Calu3 (cell line): ENCODE measurements around the gene YBX1. TPM values are rescaled to one million over a fixed set of nuclear protein-coding genes. Genes with fewer than 3 reads are reported as not detected.

Experiments used
- BruUV-seq: library from RNA; stranded (reverse); fragments of 400-500 nt; replicated peaks from 2 replicates; lab custom pipeline; 2021; lab: Mats Ljungman, UMichigan
- CTCF ChIA-PET: fragments of 300-600 bp; sonication (Branson Sonifier 250); formaldehyde crosslinking; loops from one replicate; lab custom pipeline; 2022; ENCODE audit warnings: antibody characterized with exemption; lab: Charles Lee
- DNase-seq: peaks from one replicate; pipeline ENCODE4 v3.0.0; 2022
- H3K27ac Mint-ChIP-seq: one replicate; pipeline ENCODE4 v1.8.0; 2022; ENCODE audit warnings: mixed read lengths; ENCODE audit not compliant: unreplicated experiment
- H3K27me3 Mint-ChIP-seq: one replicate; pipeline ENCODE4 v1.8.0; 2022; ENCODE audit warnings: mixed read lengths; ENCODE audit not compliant: unreplicated experiment
- H3K36me3 Mint-ChIP-seq: one replicate; pipeline ENCODE4 v1.8.0; 2022; ENCODE audit warnings: mild to moderate bottlenecking, moderate library complexity, mixed read lengths; ENCODE audit not compliant: insufficient read depth, unreplicated experiment
- H3K4me1 Mint-ChIP-seq: one replicate; pipeline ENCODE4 v1.8.0; 2022; ENCODE audit warnings: mild to moderate bottlenecking, low read depth, mixed read lengths; ENCODE audit not compliant: unreplicated experiment
- H3K4me3 Mint-ChIP-seq: one replicate; pipeline ENCODE4 v1.8.0; 2022; ENCODE audit warnings: mild to moderate bottlenecking, low read depth, moderate library complexity, mixed read lengths; ENCODE audit not compliant: unreplicated experiment
- H3K9me3 Mint-ChIP-seq: one replicate; pipeline ENCODE4 v1.8.0; 2022; ENCODE audit warnings: low read depth, mixed read lengths; ENCODE audit not compliant: unreplicated experiment
- intact Hi-C: fragments of 100-400 bp; cut with micrococcal nuclease; formaldehyde crosslinking; loops from one replicate; pipeline ENCODE4 v1.10.0; 2022; ENCODE audit not compliant: unreplicated experiment
- total RNA-seq: library from RNA; stranded (reverse); gene quantifications from 2 replicates; pipeline ENCODE4 v1.2.3, GENCODE V29; 2022
- TF ChIP-seq, protein P1 (sequence below): fragments of 200-600 bp; IDR thresholded peaks from one replicate; pipeline ENCODE4 v1.8.0; 2022; ENCODE audit warnings: antibody characterized with exemption; ENCODE audit not compliant: unreplicated experiment

YBX1 gene
- total RNA-seq, 1 experiment from 2014 or later = 937 TPM

GRCh38 chr1:42657981-42658876 lies 24.0 kb upstream of the YBX1 start, which contains the start of gene PPIH:
PPIH (plus strand) TSS chr1:42658423; CDS start chr1:42658447, 24 bp downstream.
- TF ChIP-seq, protein P1, sequence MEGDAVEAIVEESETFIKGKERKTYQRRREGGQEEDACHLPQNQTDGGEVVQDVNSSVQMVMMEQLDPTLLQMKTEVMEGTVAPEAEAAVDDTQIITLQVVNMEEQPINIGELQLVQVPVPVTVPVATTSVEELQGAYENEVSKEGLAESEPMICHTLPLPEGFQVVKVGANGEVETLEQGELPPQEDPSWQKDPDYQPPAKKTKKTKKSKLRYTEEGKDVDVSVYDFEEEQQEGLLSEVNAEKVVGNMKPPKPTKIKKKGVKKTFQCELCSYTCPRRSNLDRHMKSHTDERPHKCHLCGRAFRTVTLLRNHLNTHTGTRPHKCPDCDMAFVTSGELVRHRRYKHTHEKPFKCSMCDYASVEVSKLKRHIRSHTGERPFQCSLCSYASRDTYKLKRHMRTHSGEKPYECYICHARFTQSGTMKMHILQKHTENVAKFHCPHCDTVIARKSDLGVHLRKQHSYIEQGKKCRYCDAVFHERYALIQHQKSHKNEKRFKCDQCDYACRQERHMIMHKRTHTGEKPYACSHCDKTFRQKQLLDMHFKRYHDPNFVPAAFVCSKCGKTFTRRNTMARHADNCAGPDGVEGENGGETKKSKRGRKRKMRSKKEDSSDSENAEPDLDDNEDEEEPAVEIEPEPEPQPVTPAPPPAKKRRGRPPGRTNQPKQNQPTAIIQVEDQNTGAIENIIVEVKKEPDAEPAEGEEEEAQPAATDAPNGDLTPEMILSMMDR = peak; percentile 45
- peaks cover 18% of the 10 kb centered on the region for H3K4me1 Mint-ChIP-seq
- peaks cover 29% of the 10 kb centered on the region for H3K36me3 Mint-ChIP-seq
- BruUV-seq = TSS peak; percentile 92
- CTCF ChIA-PET = interaction anchor here (0.5 to 1.6 kb wide), 6 partner anchors 19 to 489 kb away, joined by 3 to 4 read pairs (median 3); partner anchors contain the start of gene YBX1
- DNase-seq = peak; percentile 95
- intact Hi-C loops = no loop called here
- H3K27ac Mint-ChIP-seq = peak within 1 kb of the TSS; percentile 93
- no peaks in the 10 kb centered on the region for H3K27me3 Mint-ChIP-seq
- H3K4me3 Mint-ChIP-seq = peak within 1 kb of the TSS; percentile 85
- H3K9me3 Mint-ChIP-seq = no peaks in the 10 kb centered on the region

DNA sequence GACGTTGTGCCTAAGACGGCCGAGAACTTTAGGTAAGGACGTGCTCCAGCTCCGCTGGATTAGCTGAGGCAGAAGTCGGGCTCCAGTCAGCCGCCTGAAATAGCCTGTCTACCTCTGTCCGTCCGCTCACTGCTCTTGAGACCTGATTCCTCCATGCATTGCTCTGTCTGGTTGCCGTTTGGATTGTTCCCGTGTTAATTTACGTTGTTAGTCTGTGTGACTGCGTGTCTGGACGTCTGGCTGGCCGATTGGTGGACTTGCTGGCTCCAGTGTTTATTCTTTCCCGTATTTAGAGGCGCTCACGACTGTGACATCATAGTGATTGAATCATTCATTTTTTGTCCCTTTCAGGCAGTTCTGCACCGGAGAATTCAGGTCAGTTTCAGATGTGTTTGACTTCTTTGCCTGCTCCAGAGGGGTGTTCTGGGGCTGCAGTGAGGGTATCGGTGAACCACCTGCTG lies 23.3 kb upstream of the YBX1 start:
- CTCF ChIA-PET = interaction anchor here (1.1 to 1.6 kb wide), 2 partner anchors 32 to 72 kb away, joined by 3 to 4 read pairs; no protein-coding TSS in a partner anchor
- BruUV-seq = no TSS peak
- Mint-ChIP-seq H3K27me3 (no peaks in the 10 kb centered on the region), H3K9me3 (no peaks in the 10 kb centered on the region), H3K4me3 (peak overlapping the region; percentile 85), H3K36me3 (peaks cover 33% of the 10 kb centered on the region), H3K4me1 (peaks cover 18% of the 10 kb centered on the region), H3K27ac (peak overlapping the region; percentile 93)
- intact Hi-C loops = no loop called here
- TF ChIP-seq, protein P1 = no peak
- no peak for DNase-seq

DNA sequence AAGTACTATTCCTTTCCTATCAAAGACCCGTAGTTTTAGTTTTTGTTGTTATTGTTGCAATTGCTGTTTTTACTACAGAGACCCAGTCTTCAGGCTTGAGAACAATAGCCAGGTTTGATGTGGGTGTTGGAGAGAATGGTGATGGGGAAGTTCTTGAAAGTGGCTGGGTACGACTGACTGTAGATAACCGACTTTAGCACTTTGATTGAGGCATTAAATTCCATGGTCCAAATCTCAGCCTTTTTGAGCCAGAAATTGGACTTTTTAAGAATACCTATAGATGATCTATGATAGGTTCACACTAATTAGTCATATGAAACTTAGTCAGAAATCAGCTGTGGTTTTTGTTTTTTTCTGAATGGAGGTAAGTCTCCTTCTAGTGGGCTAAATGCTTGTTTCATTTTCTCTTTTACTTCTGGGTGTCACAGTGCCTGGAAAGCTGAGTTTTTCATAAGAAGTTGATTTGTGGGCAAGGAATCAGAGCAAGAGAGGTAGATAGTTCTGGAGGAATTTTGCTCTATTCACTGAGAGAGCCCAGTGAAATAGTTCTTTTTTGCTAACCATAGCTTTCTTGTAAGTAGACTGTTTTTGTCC lies 21.2 kb upstream of the YBX1 start:
- H3K4me1 Mint-ChIP-seq = peaks cover 18% of the 10 kb centered on the region
- H3K36me3 Mint-ChIP-seq = peaks cover 44% of the 10 kb centered on the region
- H3K27me3 Mint-ChIP-seq = no peaks in the 10 kb centered on the region
- TF ChIP-seq, protein P1 = no peak
- no peak overlapping the region for H3K27ac Mint-ChIP-seq
- BruUV-seq = no TSS peak
- DNase-seq = no peak
- intact Hi-C loops = no loop called here
- CTCF ChIA-PET = no interaction called here
- no peaks in the 10 kb centered on the region for H3K9me3 Mint-ChIP-seq
- H3K4me3 Mint-ChIP-seq = no peak overlapping the region

- H3K9me3 Mint-ChIP-seq = no peaks in the 10 kb centered on the region
- H3K27ac Mint-ChIP-seq = no peak overlapping the region
- no peaks in the 10 kb centered on the region for H3K4me1 Mint-ChIP-seq
- intact Hi-C loops = no loop called here
- TF ChIP-seq, protein P1 = no peak
- H3K36me3 Mint-ChIP-seq = peaks cover 21% of the 10 kb centered on the region
- no peaks in the 10 kb centered on the region for H3K27me3 Mint-ChIP-seq
- CTCF ChIA-PET = no interaction called here
- no peak overlapping the region for H3K4me3 Mint-ChIP-seq
- no TSS peak for BruUV-seq
- DNase-seq = no peak
Observed at GRCh38 chr1:42669936-42670335, 12.3 kb upstream of the YBX1 start.
